SK-N-MC (cell line): Measurements from ENCODE around the gene CYP19A1.

Experiments
- DNase-seq: peaks from one replicate; pipeline ENCODE4 v3.0.0-alpha.2; 2011; ENCODE audit warnings: low read depth, low spot score
- H3K27ac ChIP-seq: fragments of 200-600 bp; sonication (generic); 2 replicates; pipeline ENCODE4 v1.5.1; 2016; ENCODE audit warnings: mixed run types
- H3K36me3 ChIP-seq: fragments of 200-600 bp; sonication (generic); 2 replicates; pipeline ENCODE4 v1.6.1; 2017; ENCODE audit warnings: antibody characterized with exemption, low read length, mixed read lengths; ENCODE audit not compliant: insufficient read depth
- H3K4me3 ChIP-seq: fragments of 200-600 bp; sonication (generic); 2 replicates; pipeline ENCODE4 v1.5.1; 2016
- H3K9ac ChIP-seq: fragments of 200-600 bp; sonication (generic); 2 replicates; pipeline ENCODE4 v1.8.0; 2017; ENCODE audit warnings: mixed run types, mixed read lengths; ENCODE audit not compliant: insufficient read length
- H3K9me3 ChIP-seq: fragments of 200-600 bp; sonication (generic); 2 replicates; pipeline ENCODE4 v1.6.1; 2017; ENCODE audit warnings: low read depth, mild to moderate bottlenecking, antibody characterized with exemption, low read length, moderate library complexity, mixed read lengths
- EZH2 ChIP-seq: fragments of 200-600 bp; sonication (generic); IDR thresholded peaks from one replicate; pipeline ENCODE4 v1.6.1; 2017; ENCODE audit warnings: antibody characterized with exemption
- FOXP2 ChIP-seq: optimal IDR thresholded peaks from 2 replicates; pipeline ENCODE3; 2011; ENCODE audit warnings: mild to moderate bottlenecking, moderate library complexity; ENCODE audit not compliant: insufficient read depth; ENCODE audit errors: extremely low read length, control extremely low read depth
- POLR2AphosphoS5 ChIP-seq: IDR thresholded peaks from 2 replicates; pipeline ENCODE4 v1.6.1; 2012; ENCODE audit warnings: mild to moderate bottlenecking, low read depth, low read length, borderline replicate concordance

The CYP19A1 gene

GRCh38 chr15:51162865-51163762, 175.3 kb downstream of the CYP19A1 start:
- TF ChIP-seq EZH2 (no peak), POLR2AphosphoS5 (no peak), FOXP2 (no peak)

GRCh38 chr15:51161491-51162220, 176.7 kb downstream of the CYP19A1 start:
- no peak overlapping the region for H3K27ac ChIP-seq
- TF ChIP-seq POLR2AphosphoS5 = no peak
- no peak for TF ChIP-seq EZH2
- no peak for TF ChIP-seq FOXP2
- no peaks in the 10 kb centered on the region for H3K36me3 ChIP-seq
- no peak for DNase-seq
- no peak overlapping the region for H3K4me3 ChIP-seq
- no peaks in the 10 kb centered on the region for H3K9me3 ChIP-seq
- H3K9ac ChIP-seq = no peak overlapping the region

More at GRCh38 chr15:51162865-51163762, 175.3 kb downstream of the CYP19A1 start:
- DNase-seq = no peak
- no peak overlapping the region for H3K4me3 ChIP-seq
- no peaks in the 10 kb centered on the region for H3K36me3 ChIP-seq
- H3K9me3 ChIP-seq = no peaks in the 10 kb centered on the region
- H3K9ac ChIP-seq = no peak overlapping the region
- no peak overlapping the region for H3K27ac ChIP-seq

GRCh38 chr15:51160484-51160883, 177.9 kb downstream of the CYP19A1 start:
- Histone ChIP-seq H3K27ac (no peak overlapping the region), H3K9me3 (no peaks in the 10 kb centered on the region), H3K4me3 (no peak overlapping the region), H3K9ac (no peak overlapping the region), H3K36me3 (no peaks in the 10 kb centered on the region)
- DNase-seq = no peak
- no peak for TF ChIP-seq FOXP2
- TF ChIP-seq EZH2 = no peak
- TF ChIP-seq POLR2AphosphoS5 = no peak
